A549 treated with Mapracorat at 1 μM for 4 hours (cell line): ENCODE data around the gene CD109. TPM values are rescaled to one million over a fixed set of nuclear protein-coding genes. Genes with fewer than 3 reads are reported as not detected.

ENCODE experiments used
- total RNA-seq: library from RNA; stranded (reverse); fragments of 200-300 nt; extraction: Qiagen RNA extraction; gene quantifications from 5 replicates; pipeline ENCODE4 v1.2.3, GENCODE V29; 2022

Gene CD109
- total RNA-seq: 38.4 to 68.4 TPM (median 59.4 TPM) in 5 replicates

GRCh38 chr6:73695619-73696421 lies at the start of gene CD109:
Gene CD109, plus strand, starts transcription at chr6:73696203. Its CDS starts 13 bp downstream, at chr6:73696216.

GRCh38 chr6:73653571-73654424 lies 42.2 kb upstream of the CD109 start, which contains the start of gene SLC17A5:
Gene SLC17A5, minus strand, starts transcription at chr6:73653992. Its CDS starts 106 bp downstream, at chr6:73653886.

Other genes with a start within 250 kb of the CD109 start
- 3.2 to 4.8 TPM (median 4.1 TPM) in 5 replicates for gene CGAS, start 243.9 kb upstream of the CD109 start, total RNA-seq
- gene MTO1, start 234.5 kb upstream of the CD109 start, total RNA-seq: 8.9 to 14.9 TPM (median 9.7 TPM) in 5 replicates
- gene EEF1A1, start 175.2 kb upstream of the CD109 start, total RNA-seq: 7,381 to 8,542 TPM (median 7,612 TPM) in 5 replicates
- 12.1 to 15.6 TPM (median 14.0 TPM) in 5 replicates for gene SLC17A5, start 42.2 kb upstream of the CD109 start, total RNA-seq